Breast epithelium (tissue), 3 donors: ENCODE measurements around the gene CFAP45.

Experiments
- POLR2A ChIP-seq: fragments of 450-650 bp; IDR thresholded peaks from one replicate; pipeline ENCODE4 v1.6.1; 2016; ENCODE audit warnings: antibody characterized with exemption, mild to moderate bottlenecking, moderate library complexity
- POLR2AphosphoS5 ChIP-seq, 3 donors: sonication (generic); formaldehyde crosslinking; IDR thresholded peaks; one replicate each; pipeline ENCODE4 v1.6.1; 2017; ENCODE audit warnings: antibody characterized with exemption in 3 of 3
- TF ChIP-seq, protein P1 (sequence below), 3 donors: fragments of 450-650 bp; IDR thresholded peaks; one replicate each; pipeline ENCODE4 v1.5.1; 2016 to 2017; ENCODE audit warnings: antibody characterized with exemption in 3 of 3, mild to moderate bottlenecking in 3 of 3, moderate library complexity in 3 of 3

DNA sequence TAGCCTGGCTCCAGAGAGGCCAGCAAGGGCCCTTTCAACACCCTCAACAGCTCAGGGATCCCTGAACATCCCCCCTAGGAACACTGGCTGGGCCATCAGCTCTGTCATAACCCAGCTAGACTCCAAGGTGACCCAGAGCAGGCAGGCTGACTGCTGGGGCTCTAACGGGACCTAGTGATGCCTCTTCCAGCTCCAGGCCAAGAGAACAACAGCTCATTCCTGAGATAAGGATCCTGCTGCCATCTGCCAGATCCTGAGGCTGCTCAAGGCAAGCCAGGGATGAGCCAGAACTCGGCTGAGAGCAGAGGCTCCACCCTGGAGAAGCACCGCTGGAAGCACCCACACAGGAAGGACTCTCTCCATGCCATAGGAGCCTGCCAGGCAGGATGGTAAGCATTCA lies 39.5 kb downstream of the CFAP45 start:
- no peak for TF ChIP-seq POLR2A
- TF ChIP-seq, protein P1, sequence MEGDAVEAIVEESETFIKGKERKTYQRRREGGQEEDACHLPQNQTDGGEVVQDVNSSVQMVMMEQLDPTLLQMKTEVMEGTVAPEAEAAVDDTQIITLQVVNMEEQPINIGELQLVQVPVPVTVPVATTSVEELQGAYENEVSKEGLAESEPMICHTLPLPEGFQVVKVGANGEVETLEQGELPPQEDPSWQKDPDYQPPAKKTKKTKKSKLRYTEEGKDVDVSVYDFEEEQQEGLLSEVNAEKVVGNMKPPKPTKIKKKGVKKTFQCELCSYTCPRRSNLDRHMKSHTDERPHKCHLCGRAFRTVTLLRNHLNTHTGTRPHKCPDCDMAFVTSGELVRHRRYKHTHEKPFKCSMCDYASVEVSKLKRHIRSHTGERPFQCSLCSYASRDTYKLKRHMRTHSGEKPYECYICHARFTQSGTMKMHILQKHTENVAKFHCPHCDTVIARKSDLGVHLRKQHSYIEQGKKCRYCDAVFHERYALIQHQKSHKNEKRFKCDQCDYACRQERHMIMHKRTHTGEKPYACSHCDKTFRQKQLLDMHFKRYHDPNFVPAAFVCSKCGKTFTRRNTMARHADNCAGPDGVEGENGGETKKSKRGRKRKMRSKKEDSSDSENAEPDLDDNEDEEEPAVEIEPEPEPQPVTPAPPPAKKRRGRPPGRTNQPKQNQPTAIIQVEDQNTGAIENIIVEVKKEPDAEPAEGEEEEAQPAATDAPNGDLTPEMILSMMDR (IDR thresholded peaks at IDR 0.05) = no peak
- no peak for TF ChIP-seq POLR2AphosphoS5 (IDR thresholded peaks at IDR 0.05)
